ENCODE measurements around the gene MMP26.

The MMP26 gene

GRCh38 chr11:4682623-4683419 is 21.8 kb upstream of the MMP26 start:
- in situ Hi-C loops (cut with HindIII; ENCODE audit: low pct_ligation_motif_present, low sequenced_read_pairs): no loop called here
- H3K27ac ChIP-seq: peak overlapping the region; percentile 3
- H3K4me3 ChIP-seq (ENCODE audit: low read depth, low read length): no peak overlapping the region
- TF ChIP-seq CTCF (IDR thresholded peaks at IDR 0.05; ENCODE audit: low read depth, low read length, missing control alignments): no peak
- no peak for DNase-seq
- H3K36me3 ChIP-seq (replicated peaks): no peaks in the 10 kb centered on the region
- no peaks in the 10 kb centered on the region for H3K27me3 ChIP-seq (replicated peaks)

DNA sequence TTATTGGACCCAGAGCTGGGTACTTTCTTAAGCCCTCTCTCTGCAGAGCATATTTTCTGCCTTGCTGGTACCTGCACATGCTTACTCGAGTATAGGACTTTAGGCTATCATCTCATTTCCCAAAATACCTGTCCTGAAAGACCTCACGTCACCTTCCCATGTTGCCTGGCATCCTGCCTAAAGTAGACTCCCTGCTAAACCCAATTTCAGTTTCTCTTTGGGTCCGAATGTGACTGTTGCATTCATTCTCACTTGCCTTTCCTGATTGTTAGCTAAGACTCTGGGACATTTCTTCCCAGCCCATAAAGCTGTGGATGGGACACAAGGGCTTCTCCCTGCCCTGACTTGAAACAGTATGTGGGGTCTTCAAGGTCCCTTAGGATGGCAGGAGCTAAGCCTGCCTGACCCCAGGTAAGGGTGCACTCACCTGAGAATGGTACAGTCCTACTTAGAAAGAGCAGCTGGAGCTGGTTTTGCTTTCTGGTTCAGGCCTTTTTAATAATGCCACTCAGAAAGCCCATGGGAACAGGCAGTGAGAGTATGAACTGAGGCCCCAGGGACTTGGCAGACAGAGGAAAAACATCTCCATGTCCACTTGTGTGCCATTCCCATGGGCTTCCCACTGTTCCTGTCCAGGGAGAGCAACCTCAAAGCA is 19.8 kb upstream of the MMP26 start:
- Histone ChIP-seq H3K27ac (no peak overlapping the region), H3K36me3 (replicated peaks) (no peaks in the 10 kb centered on the region), H3K4me3 (ENCODE audit: low read depth, low read length) (no peak overlapping the region), H3K27me3 (replicated peaks) (no peaks in the 10 kb centered on the region)
- DNase-seq: no peak
- TF ChIP-seq CTCF (IDR thresholded peaks at IDR 0.05; ENCODE audit: low read depth, low read length, missing control alignments): no peak
- in situ Hi-C loops (cut with HindIII; ENCODE audit: low pct_ligation_motif_present, low sequenced_read_pairs): no loop called here

DNA sequence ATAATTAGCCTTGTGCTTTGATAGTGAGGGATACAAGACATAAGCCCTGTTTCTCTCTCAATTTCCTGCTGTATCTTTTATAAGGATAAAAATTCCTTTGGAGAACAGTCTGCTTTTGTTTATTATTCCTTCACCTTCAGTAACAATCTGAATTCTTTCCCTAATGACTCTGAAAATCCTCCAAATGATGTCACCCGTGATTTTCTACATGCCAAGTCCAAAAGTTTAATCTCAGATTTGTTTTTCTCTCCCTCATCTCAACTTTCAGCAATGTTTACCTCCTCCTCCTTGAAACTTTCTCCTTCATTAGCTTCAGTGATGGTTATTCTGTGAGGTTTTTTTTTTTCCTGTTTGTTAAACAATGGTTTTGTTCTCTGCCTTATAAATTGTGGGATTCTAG is 9.1 kb upstream of the MMP26 start:
- H3K27me3 ChIP-seq (replicated peaks): no peaks in the 10 kb centered on the region
- no peak for DNase-seq
- in situ Hi-C loops (cut with HindIII; ENCODE audit: low pct_ligation_motif_present, low sequenced_read_pairs): no loop called here
- peak overlapping the region; percentile 85 for H3K27ac ChIP-seq
- no peaks in the 10 kb centered on the region for H3K36me3 ChIP-seq (replicated peaks)
- H3K4me3 ChIP-seq (ENCODE audit: low read depth, low read length): no peak overlapping the region
- no peak for TF ChIP-seq CTCF (IDR thresholded peaks at IDR 0.05; ENCODE audit: low read depth, low read length, missing control alignments)

DNA sequence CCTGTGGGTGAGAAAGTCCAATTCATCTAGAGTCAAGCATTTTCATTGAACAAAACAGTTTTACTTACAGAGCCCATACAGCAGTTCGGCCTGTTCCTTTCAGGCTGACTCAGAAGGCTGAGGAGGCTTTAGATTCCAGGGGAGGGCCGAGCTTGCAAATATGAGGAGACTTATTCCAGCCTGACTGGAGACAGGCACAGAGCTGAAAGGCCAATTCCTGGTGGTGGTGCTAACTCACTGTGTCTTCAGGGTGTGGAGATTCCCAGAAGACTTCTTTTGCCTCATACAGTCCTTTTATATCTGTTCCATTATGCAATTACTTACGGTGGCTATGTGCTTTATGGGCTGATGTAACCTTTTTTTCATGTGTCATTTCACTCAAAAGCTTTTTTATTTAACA is 7.0 kb upstream of the MMP26 start, which contains the start of gene OR51E2:
Gene OR51E2, minus strand, starts transcription at position 269 of the 400 bp plus-strand sequence. CDS start 15,142 bp downstream, outside the sequence.
- peak; percentile 24 for TF ChIP-seq CTCF (IDR thresholded peaks at IDR 0.05; ENCODE audit: low read depth, low read length, missing control alignments)
- peak; percentile 90 for DNase-seq
- Histone ChIP-seq H3K27ac (peak within 1 kb of the TSS; percentile 85), H3K4me3 (ENCODE audit: low read depth, low read length) (peak within 1 kb of the TSS; percentile 24), H3K36me3 (replicated peaks) (no peaks in the 10 kb centered on the region), H3K27me3 (replicated peaks) (no peaks in the 10 kb centered on the region)
- in situ Hi-C loops (cut with HindIII; ENCODE audit: low pct_ligation_motif_present, low sequenced_read_pairs): no loop called here

- Histone ChIP-seq H3K36me3 (replicated peaks) (no peaks in the 10 kb centered on the region), H3K27ac (no peak overlapping the region), H3K27me3 (replicated peaks) (no peaks in the 10 kb centered on the region), H3K4me3 (ENCODE audit: low read depth, low read length) (no peak overlapping the region)
- in situ Hi-C loops (cut with HindIII; ENCODE audit: low pct_ligation_motif_present, low sequenced_read_pairs): no loop called here
- DNase-seq: no peak
- TF ChIP-seq CTCF (IDR thresholded peaks at IDR 0.05; ENCODE audit: low read depth, low read length, missing control alignments): no peak
Observed at GRCh38 chr11:4699697-4700435, 4.7 kb upstream of the MMP26 start.

All from brain microvascular endothelial cell (primary cell).